H1 (cell line): ENCODE results near the gene BARX1. TPM values are rescaled to one million over a fixed set of nuclear protein-coding genes. Genes with fewer than 3 reads are reported as not detected.
A peak's percentile ranks its signal among the peaks of the same experiment; 100 is the strongest.

Source experiments
- CTCF ChIA-PET: fragments of 300-600 bp; sonication (Branson Sonifier 250); formaldehyde crosslinking; loops from one replicate; lab custom pipeline; 2021; ENCODE audit not compliant: partially characterized antibody; lab: Charles Lee
- POLR2A ChIA-PET: fragments of 300-600 bp; sonication (Branson Sonifier 250); formaldehyde crosslinking; loops from one replicate; lab custom pipeline; 2021; ENCODE audit warnings: inconsistent platforms; ENCODE audit not compliant: partially characterized antibody; lab: Charles Lee
- DNase-seq, 2 experiments: peaks; one replicate each; pipeline versions ENCODE4 v3.0.0 to v3.0.0-alpha.2; 2010 to 2022; ENCODE audit warnings: low spot score in 2 of 2, low read depth in 1 of 2, mixed read lengths in 1 of 2
- FAIRE-seq: peaks from 2 replicates; lab custom pipeline; 2011; peaks lifted over from hg19 to GRCh38; lab: Jason Lieb, UNC
- H2AFZ ChIP-seq: 2 replicates; pipeline ENCODE4 v1.8.1; 2012; ENCODE audit warnings: low read length, inconsistent platforms
- H2AK5ac ChIP-seq: 2 replicates; pipeline ENCODE4 v1.6.1; 2013; ENCODE audit warnings: low read depth, low read length
- H2BK120ac ChIP-seq: replicated peaks from 2 replicates; pipeline ENCODE3; 2013; ENCODE audit warnings: low read depth, low read length, inconsistent platforms
- H2BK12ac ChIP-seq: 2 replicates; pipeline ENCODE4 v1.6.1; 2013; ENCODE audit warnings: low read depth, low read length
- H2BK15ac ChIP-seq: 2 replicates; pipeline ENCODE4 v1.6.1; 2013; ENCODE audit warnings: low read length
- H2BK20ac ChIP-seq: 2 replicates; pipeline ENCODE4 v1.6.1; 2013; ENCODE audit warnings: low read length
- H2BK5ac ChIP-seq: 2 replicates; pipeline ENCODE4 v1.6.1; 2013; ENCODE audit warnings: low read depth, low read length
- H3K14ac ChIP-seq: 2 replicates; pipeline ENCODE4 v1.6.1; 2013; ENCODE audit warnings: inconsistent platforms; ENCODE audit not compliant: insufficient read length
- H3K18ac ChIP-seq: 2 replicates; pipeline ENCODE4 v1.6.1; 2013; ENCODE audit warnings: low read length; ENCODE audit errors: extremely low read depth
- H3K23ac ChIP-seq: 2 replicates; pipeline ENCODE4 v1.6.1; 2013; ENCODE audit warnings: inconsistent platforms; ENCODE audit not compliant: insufficient read length
- H3K23me2 ChIP-seq: 2 replicates; pipeline ENCODE4 v1.6.1; 2013; ENCODE audit warnings: low read depth, low read length
- H3K27ac ChIP-seq: 2 replicates; pipeline ENCODE4 v1.6.1; 2011; ENCODE audit warnings: low read depth, low read length, inconsistent platforms
- H3K27me3 ChIP-seq, 4 experiments: replicated peaks in 1 of 4; 1 replicate in 1 of 4; 2 replicates in 3 of 4; pipeline versions ENCODE4 v1.6.1 to v1.8.1; 2011 to 2013; ENCODE audit warnings: low read length in 3 of 4, mild to moderate bottlenecking in 3 of 4, inconsistent platforms in 2 of 4, mixed read lengths in 2 of 4, moderate library complexity in 1 of 4; ENCODE audit not compliant: control insufficient read depth in 3 of 4, insufficient read depth in 3 of 4; ENCODE audit errors: extremely low read depth in 1 of 4
- H3K36me3 ChIP-seq, 4 experiments: 2 replicates each; pipeline versions ENCODE4 v1.6.1 to v1.8.1; 2011 to 2013; ENCODE audit warnings: mild to moderate bottlenecking in 4 of 4, low read length in 3 of 4, moderate library complexity in 2 of 4, control low read depth in 1 of 4, inconsistent platforms in 1 of 4; ENCODE audit not compliant: insufficient read depth in 4 of 4, control insufficient read depth in 2 of 4
- H3K4ac ChIP-seq: replicated peaks from 2 replicates; pipeline ENCODE3; 2013; ENCODE audit warnings: low read length, low read depth, mixed read lengths, inconsistent platforms; ENCODE audit not compliant: insufficient read length
- H3K4me1 ChIP-seq, 4 experiments: replicated peaks in 1 of 4; 1 replicate in 1 of 4; 2 replicates in 3 of 4; pipeline versions ENCODE4 v1.6.1 to v1.8.1; 2011 to 2013; ENCODE audit warnings: low read length in 3 of 4, inconsistent platforms in 2 of 4, mixed read lengths in 1 of 4; ENCODE audit not compliant: insufficient read depth in 4 of 4, control insufficient read depth in 3 of 4
- H3K4me2 ChIP-seq, 2 experiments: 2 replicates each; pipeline versions ENCODE4 v1.6.1 to v1.8.1; 2011 to 2013; ENCODE audit warnings: low read depth in 2 of 2, low read length in 2 of 2, control low read depth in 1 of 2, inconsistent platforms in 1 of 2, mild to moderate bottlenecking in 1 of 2; ENCODE audit not compliant: insufficient read depth in 1 of 2
- H3K4me3 ChIP-seq, 4 experiments: fragments of 200-600, 300-600 bp in 1 of 4; sonication (generic), shearing (Covaris generic), sonication (Bioruptor Twin) in 1 of 4; 2 replicates each; pipeline versions ENCODE4 v1.5.1 to v1.8.1; 2011 to 2016; ENCODE audit warnings: low read length in 4 of 4, low read depth in 3 of 4, control low read depth in 2 of 4, inconsistent platforms in 2 of 4, mild to moderate bottlenecking in 2 of 4, mixed read lengths in 1 of 4, moderate library complexity in 1 of 4; ENCODE audit not compliant: insufficient read depth in 2 of 4; ENCODE audit errors: extremely low read depth in 1 of 4
- H3K56ac ChIP-seq: replicated peaks from 2 replicates; pipeline ENCODE3; 2013; ENCODE audit warnings: low read depth, mild to moderate bottlenecking, mixed read lengths, low read length, inconsistent platforms; ENCODE audit not compliant: insufficient read length
- H3K79me1 ChIP-seq: 2 replicates; pipeline ENCODE4 v1.6.1; 2013; ENCODE audit warnings: low read depth, low read length, control low read depth
- H3K79me2 ChIP-seq, 2 experiments: 2 replicates each; pipeline versions ENCODE4 v1.6.1 to v1.8.1; 2012 to 2013; ENCODE audit warnings: low read length in 2 of 2, mild to moderate bottlenecking in 2 of 2, inconsistent platforms in 1 of 2; ENCODE audit not compliant: insufficient read depth in 2 of 2, control insufficient read depth in 1 of 2
- H3K9ac ChIP-seq, 4 experiments: replicated peaks in 1 of 4; 1 replicate in 1 of 4; 2 replicates in 3 of 4; pipeline versions ENCODE4 v1.6.1 to v1.8.1; 2011 to 2013; ENCODE audit warnings: low read depth in 3 of 4, low read length in 3 of 4, control low read depth in 2 of 4, mild to moderate bottlenecking in 2 of 4, moderate library complexity in 2 of 4, inconsistent platforms in 1 of 4; ENCODE audit errors: extremely low read depth in 1 of 4
- H3K9me3 ChIP-seq, 2 experiments: 2 replicates each; pipeline versions ENCODE4 v1.6.1 to v1.8.1; 2012 to 2013; ENCODE audit warnings: mild to moderate bottlenecking in 2 of 2, moderate library complexity in 2 of 2, control low read depth in 1 of 2, inconsistent platforms in 1 of 2, low read depth in 1 of 2, low read length in 1 of 2, mixed read lengths in 1 of 2; ENCODE audit not compliant: insufficient read depth in 2 of 2
- H4K20me1 ChIP-seq, 2 experiments: replicated peaks in 1 of 2; 2 replicates each; pipeline versions ENCODE3 to v1.8.1; 2011 to 2013; ENCODE audit warnings: inconsistent platforms in 2 of 2, low read length in 2 of 2, mild to moderate bottlenecking in 1 of 2; ENCODE audit not compliant: insufficient read depth in 2 of 2, control insufficient read depth in 1 of 2
- H4K5ac ChIP-seq: 2 replicates; pipeline ENCODE4 v1.6.1; 2013; ENCODE audit warnings: low read length, low read depth, mixed read lengths, inconsistent platforms; ENCODE audit not compliant: insufficient read length
- H4K8ac ChIP-seq: 2 replicates; pipeline ENCODE4 v1.8.0; 2013; ENCODE audit warnings: mild to moderate bottlenecking, moderate library complexity, low read length, inconsistent platforms; ENCODE audit not compliant: insufficient read depth; ENCODE audit errors: extremely low read depth
- H4K91ac ChIP-seq: replicated peaks from 2 replicates; pipeline ENCODE3; 2013; ENCODE audit warnings: low read length, mixed read lengths, inconsistent platforms; ENCODE audit not compliant: insufficient read length
- ASH2L ChIP-seq: fragments of 200-600, 300-600 bp; sonication (generic); IDR thresholded peaks from one replicate; pipeline ENCODE4 v1.7.1; 2017; ENCODE audit warnings: low read length
- ATF3 ChIP-seq: IDR thresholded peaks from 2 replicates; pipeline ENCODE4 v1.6.1; 2011; ENCODE audit warnings: low read depth, mild to moderate bottlenecking, low read length; ENCODE audit not compliant: insufficient read depth
- BACH1 ChIP-seq: IDR thresholded peaks from 2 replicates; pipeline ENCODE4 v1.6.1; 2012; ENCODE audit warnings: low read length, improper control_type of control experiment
- BCL11A ChIP-seq, 2 experiments: IDR thresholded peaks; one replicate each; pipeline ENCODE4 v1.6.1; 2011; ENCODE audit warnings: low read depth in 2 of 2, low read length in 2 of 2, mild to moderate bottlenecking in 2 of 2
- E2F6 ChIP-seq: IDR thresholded peaks from 2 replicates; pipeline ENCODE4 v1.6.1; 2012; ENCODE audit warnings: inconsistent platforms
- NANOG ChIP-seq: IDR thresholded peaks from 2 replicates; pipeline ENCODE4 v1.6.1; 2011; ENCODE audit warnings: low read length, low read depth, mild to moderate bottlenecking, inconsistent platforms; ENCODE audit not compliant: insufficient read depth, poor library complexity, severe bottlenecking
- SAP30 ChIP-seq: fragments of 300-600 bp; sonication (generic); IDR thresholded peaks from 2 replicates; pipeline ENCODE4 v1.7.1; 2012; ENCODE audit warnings: low read length, moderate library complexity, mild to moderate bottlenecking, inconsistent platforms; ENCODE audit not compliant: insufficient read depth, insufficient replicate concordance
- SRF ChIP-seq: IDR thresholded peaks from 2 replicates; pipeline ENCODE4 v1.6.1; 2011; ENCODE audit warnings: mild to moderate bottlenecking, low read depth, low read length, moderate library complexity
- TCF12 ChIP-seq: IDR thresholded peaks from 2 replicates; pipeline ENCODE4 v1.6.1; 2011; ENCODE audit warnings: low read depth, mild to moderate bottlenecking, low read length
- WGBS, 2 experiments: shearing (Covaris generic) in 1 of 2; methylation state at CpG; one replicate each; pipeline versions ENCODE4 v1.1.6 to v1.1.7; 2013 to 2015; ENCODE audit warnings: low lambda C conversion rate in 2 of 2, mixed read lengths in 2 of 2, inconsistent platforms in 1 of 2, low coverage in 1 of 2, missing lambda C conversion rate in 1 of 2; ENCODE audit not compliant: insufficient replicate concordance in 2 of 2, insufficient coverage in 1 of 2, insufficient read length in 1 of 2; ENCODE audit errors: extremely low coverage in 1 of 2, missing lambda C conversion rate in 1 of 2; 5-methylcytosine and 5-hydroxymethylcytosine counted together
- polyA plus RNA-seq, 7 experiments: library from polyadenylated mRNA; depleted of rRNA in 3 of 7; stranded (reverse) in 5 of 7; unstranded in 2 of 7; fragments of >200 nt in 5 of 7; fragments of 200-250 nt in 2 of 7; gene quantifications; 1 replicate in 5 of 7; 2 replicates in 1 of 7; 4 replicates in 1 of 7; pipeline versions ENCODE4 v1.2.1 to v1.2.3, GENCODE V29; 2011 to 2013; ENCODE audit warnings: missing spikeins in 2 of 7, mixed read lengths in 2 of 7
- total RNA-seq: library from RNA; stranded (reverse); fragmentation: NEBNext Ultra II Directional; extraction: Animal tissue kit (Norgen Biotek cat#: 25700); gene quantifications from 2 replicates; pipeline ENCODE4 v1.2.1, GENCODE V29; 2021

BARX1 gene
- total and polyA plus RNA-seq, 2 of the 8 experiments (the other 6 are each of a cell fraction or from before 2014, with no cell fraction given), result 0.79 to 2.6 TPM

- peak overlapping the region; percentile 9 to 60 (median 33); a peak in 7 of 8 replicates for H3K4me3 ChIP-seq
- H2BK5ac ChIP-seq, result no peak overlapping the region; the same call in 1 of the 2 replicates
- no peaks in the 10 kb centered on the region for H3K9me3 ChIP-seq
- no peaks in the 10 kb centered on the region for H3K36me3 ChIP-seq
- H3K23ac ChIP-seq, result no peak overlapping the region
- WGBS, 2 experiments, result 3% methylated on average over 50 of the region's 50 CpGs; no CpG with 5 or more reads in 1 of the 2 experiments
- peak overlapping the region; percentile 58 to 78 for H3K4me2 ChIP-seq
- H3K23me2 ChIP-seq, result peaks cover 16% of the 10 kb centered on the region
- FAIRE-seq (no peak), DNase-seq (no peak)
- peak overlapping the region; percentile 90; the same call in 1 of the 2 replicates for H2BK15ac ChIP-seq
- H3K27ac ChIP-seq, result no peak overlapping the region
- ChIA-PET CTCF (interaction anchor here (0.6 to 9.8 kb wide), 13 partner anchors 15 to 805 kb away, joined by 3 to 143 read pairs (median 4); no protein-coding TSS in a partner anchor), POLR2A (interaction anchor here (0.6 to 1.0 kb wide), 2 partner anchors 10 to 91 kb away, joined by 3 read pairs; no protein-coding TSS in a partner anchor)
- H3K4me1 ChIP-seq, result peaks cover 4 to 50% (median 17%) of the 10 kb centered on the region in 4 experiments
- H3K79me2 ChIP-seq, result no peaks in the 10 kb centered on the region
- peak overlapping the region; percentile 62 for H3K18ac ChIP-seq
- no peak overlapping the region for H4K8ac ChIP-seq
- H2AK5ac ChIP-seq, result peak overlapping the region; percentile 66; the same call in 1 of the 2 replicates
- peak overlapping the region; percentile 51; the same call in 1 of the 2 replicates for H2BK20ac ChIP-seq
- no peaks in the 10 kb centered on the region for H3K79me1 ChIP-seq
- no peak overlapping the region for H2BK120ac ChIP-seq
- H3K56ac ChIP-seq, result no peak overlapping the region
- H4K20me1 ChIP-seq, result peaks cover 8 to 12% of the 10 kb centered on the region in 2 experiments
- peaks cover 77 to 99% (median 95%) of the 10 kb centered on the region in 4 experiments for H3K27me3 ChIP-seq
- no peak overlapping the region for H3K9ac ChIP-seq
- H2BK12ac ChIP-seq, result peak overlapping the region; percentile 12; the same call in 1 of the 2 replicates
- no peak overlapping the region for H4K5ac ChIP-seq
- no peak overlapping the region for H4K91ac ChIP-seq
- H3K4ac ChIP-seq, result no peak overlapping the region
- no peak overlapping the region for H2AFZ ChIP-seq
- no peak overlapping the region for H3K14ac ChIP-seq
- TF ChIP-seq SRF (no peak), ASH2L (peak; percentile 71), ATF3 (no peak), BCL11A (IDR thresholded peaks at IDR 0.05; ENCODE audit: low read depth in 2 of 2, low read length in 2 of 2) (no peak), BACH1 (no peak), E2F6 (peak; percentile 28; the same call in 1 of the 2 replicates), NANOG (no peak), TCF12 (0 out of 2 replicates have a peak, but pooled peaks have one; percentile 5), SAP30 (no peak)
These were observed 9.5 kb downstream of the BARX1 start for GRCh38 chr9:93945400-93946337.
